HG02623 (cell line): ENCODE data around the gene EPB41L2.
"Not testable (repeated sequence)": the region's sequence is repeated elsewhere in the genome, so short reads cannot be mapped to it uniquely, and the experiment has no call there.

Source experiments
- ATAC-seq: cut with Tn5 transposase; IDR thresholded peaks from one replicate; pipeline ENCODE4 v1.9.1; 2021; ENCODE audit warnings: moderate library complexity; ENCODE audit not compliant: unreplicated experiment

EPB41L2 gene

GRCh38 chr6:130955755-130956154 lies 107.3 kb downstream of the EPB41L2 start:
- no peak for ATAC-seq

- ATAC-seq: no peak
These were observed 113.5 kb downstream of the EPB41L2 start for GRCh38 chr6:130949553-130949952.

GRCh38 chr6:130947464-130947863 lies 115.6 kb downstream of the EPB41L2 start:
- no peak for ATAC-seq

GRCh38 chr6:130946076-130946475 lies 117.0 kb downstream of the EPB41L2 start:
- ATAC-seq: no peak

- ATAC-seq: no peak
These were observed 117.6 kb downstream of the EPB41L2 start for GRCh38 chr6:130945401-130945919.

GRCh38 chr6:130944486-130944885 lies 118.6 kb downstream of the EPB41L2 start:
- ATAC-seq: no peak

GRCh38 chr6:130943738-130944137 lies 119.3 kb downstream of the EPB41L2 start:
- no peak for ATAC-seq

- not testable (repeated sequence) for ATAC-seq
These were observed 120.3 kb downstream of the EPB41L2 start for GRCh38 chr6:130942752-130943151.

GRCh38 chr6:130937942-130938604 lies 125.0 kb downstream of the EPB41L2 start:
- ATAC-seq: no peak

- ATAC-seq: no peak
These were observed 126.1 kb downstream of the EPB41L2 start for GRCh38 chr6:130936933-130937332.

GRCh38 chr6:130935978-130936377 lies 127.1 kb downstream of the EPB41L2 start:
- no peak for ATAC-seq

- no peak for ATAC-seq
These were observed 128.0 kb downstream of the EPB41L2 start for GRCh38 chr6:130934848-130935585.

GRCh38 chr6:130933712-130934200 lies 129.3 kb downstream of the EPB41L2 start:
- ATAC-seq: no peak

- no peak for ATAC-seq
These were observed 130.1 kb downstream of the EPB41L2 start for GRCh38 chr6:130932921-130933320.

GRCh38 chr6:130932438-130932837 lies 130.6 kb downstream of the EPB41L2 start:
- ATAC-seq: no peak

- ATAC-seq: no peak
These were observed 131.4 kb downstream of the EPB41L2 start for GRCh38 chr6:130931683-130932082.

GRCh38 chr6:130929036-130929678 lies 133.9 kb downstream of the EPB41L2 start:
- ATAC-seq: no peak

- ATAC-seq: no peak
These were observed 134.7 kb downstream of the EPB41L2 start for GRCh38 chr6:130928158-130928912.

- no peak for ATAC-seq
These were observed 135.7 kb downstream of the EPB41L2 start for GRCh38 chr6:130927305-130927704.

GRCh38 chr6:130923350-130923749 lies 139.7 kb downstream of the EPB41L2 start:
- ATAC-seq: no peak

GRCh38 chr6:130922922-130923321 lies 140.1 kb downstream of the EPB41L2 start:
- ATAC-seq: no peak
